T-cell (primary cell): Measurements from ENCODE around the gene RNF25. TPM values are rescaled to one million over a fixed set of nuclear protein-coding genes. Genes with fewer than 3 reads are reported as not detected.

Source experiments
- ATAC-seq, 4 experiments: fragments of 200-7000 bp in 3 of 4; fragments of 150-1000 bp in 1 of 4; cut with Tn5 transposase; replicated peaks in 1 of 4; 1 replicate in 3 of 4; 2 replicates in 1 of 4; pipeline ENCODE4 v1.10.0; 2021; ENCODE audit warnings: moderate library complexity in 3 of 4, mild to moderate bottlenecking in 2 of 4, moderate number of reproducible peaks in 1 of 4
- CTCF ChIA-PET, 2 donors: fragments of 300-600 bp; sonication (Branson Sonifier 250); formaldehyde crosslinking; loops; one replicate each; lab custom pipeline; 2022; ENCODE audit warnings: antibody characterized with exemption in 2 of 2; lab: Charles Lee
- POLR2A ChIA-PET, 2 donors: fragments of 300-600 bp; sonication (Branson Sonifier 250); formaldehyde crosslinking; loops; one replicate each; lab custom pipeline; 2022; ENCODE audit warnings: antibody characterized with exemption in 2 of 2; lab: Charles Lee
- DNase-seq, 35 experiments: peaks; one replicate each; pipeline versions ENCODE4 v3.0.0 to v3.0.0-alpha.2; 2013 to 2023
- H3K27ac ChIP-seq: one replicate; pipeline ENCODE4 v1.5.1; 2013; ENCODE audit warnings: low read length
- H3K27me3 ChIP-seq, 2 experiments: replicated peaks in 1 of 2; 1 replicate in 1 of 2; 2 replicates in 1 of 2; pipeline versions ENCODE4 v1.6.1 to v1.7.0; 2013; ENCODE audit warnings: low read length in 1 of 2, mixed read lengths in 1 of 2; ENCODE audit not compliant: control insufficient read depth in 2 of 2, insufficient read depth in 2 of 2; ENCODE audit errors: extremely low read depth in 1 of 2
- H3K36me3 ChIP-seq, 2 donors: 1 replicate in 1 of 2; 2 replicates in 1 of 2; pipeline versions ENCODE4 v1.6.1 to v1.7.0; 2013; ENCODE audit warnings: low read length in 1 of 2; ENCODE audit not compliant: control insufficient read depth in 2 of 2, insufficient read depth in 1 of 2; ENCODE audit errors: extremely low read depth in 1 of 2
- H3K4me1 ChIP-seq, 2 experiments: 1 replicate in 1 of 2; 2 replicates in 1 of 2; pipeline versions ENCODE4 v1.6.1 to v1.7.0; 2013; ENCODE audit warnings: low read length in 2 of 2, mixed read lengths in 1 of 2; ENCODE audit not compliant: insufficient read depth in 2 of 2, control insufficient read depth in 1 of 2; ENCODE audit errors: extremely low read depth in 1 of 2
- H3K4me3 ChIP-seq, 2 donors: 1 replicate in 1 of 2; 2 replicates in 1 of 2; pipeline versions ENCODE4 v1.5.1 to v1.7.0; 2013; ENCODE audit warnings: mild to moderate bottlenecking in 2 of 2, low read length in 1 of 2, moderate library complexity in 1 of 2; ENCODE audit not compliant: control insufficient read depth in 1 of 2; ENCODE audit errors: extremely low read depth in 1 of 2
- H3K9me3 ChIP-seq: 2 replicates; pipeline ENCODE4 v1.7.0; 2013
- H3K27ac Mint-ChIP-seq, 2 donors: one replicate each; pipeline ENCODE4 v1.8.0; 2020 to 2021; ENCODE audit warnings: mild to moderate bottlenecking in 2 of 2, mixed read lengths in 2 of 2
- H3K27me3 Mint-ChIP-seq, 2 donors: one replicate each; pipeline ENCODE4 v1.8.0; 2021 to 2022; ENCODE audit warnings: mixed read lengths in 2 of 2
- H3K36me3 Mint-ChIP-seq: one replicate; pipeline ENCODE4 v1.8.0; 2021; ENCODE audit warnings: mixed read lengths
- H3K4me1 Mint-ChIP-seq, 3 donors: one replicate each; pipeline ENCODE4 v1.8.0; 2020 to 2022; ENCODE audit warnings: mixed read lengths in 3 of 3, mild to moderate bottlenecking in 1 of 3
- H3K4me3 Mint-ChIP-seq, 3 donors: one replicate each; pipeline ENCODE4 v1.8.0; 2020 to 2022; ENCODE audit warnings: mild to moderate bottlenecking in 3 of 3, mixed read lengths in 3 of 3, moderate library complexity in 3 of 3
- H3K9me3 Mint-ChIP-seq, 3 donors: one replicate each; pipeline ENCODE4 v1.8.0; 2020 to 2022; ENCODE audit warnings: mixed read lengths in 3 of 3
- WGBS: methylation state at CpG from one replicate; pipeline ENCODE4 v1.1.5; 2013; ENCODE audit warnings: missing lambda C conversion rate; ENCODE audit not compliant: insufficient coverage; 5-methylcytosine and 5-hydroxymethylcytosine counted together
- total RNA-seq, 35 experiments: library from RNA in 6 of 35; stranded (reverse) in 6 of 35; fragments of 120-200 nt in 1 of 35; gene quantifications; one replicate each; pipeline versions ENCODE4 v1.2.1 to v1.2.4 and lab custom pipeline; 2013 to 2026

The RNF25 gene
- total RNA-seq, 5 donors from 2014 or later (not counting 1 experiment from before 2014, with no cell fraction given) = 15.6 to 33.1 (median 29.0) TPM

DNA sequence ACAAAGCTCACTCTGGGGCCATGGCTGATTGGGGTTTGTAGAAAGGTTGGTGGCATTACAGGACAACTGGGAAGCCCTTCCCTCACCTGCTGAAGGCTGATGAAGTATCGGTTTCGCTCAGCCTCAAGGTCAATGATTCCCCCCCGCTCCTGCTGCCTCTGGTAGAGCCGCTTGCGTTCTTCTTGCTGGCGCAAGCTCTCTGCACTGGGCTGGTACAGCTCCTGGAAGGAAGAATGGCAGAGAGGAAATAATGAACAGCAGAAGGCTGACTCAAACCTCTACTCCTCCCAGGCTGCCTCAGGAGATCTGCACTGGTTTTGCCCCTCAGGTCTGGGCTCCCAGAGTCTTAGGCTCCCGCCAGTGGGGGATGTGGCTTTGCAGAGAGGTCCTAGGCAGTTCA, 7.1 kb downstream of the RNF25 start:
- POLR2A ChIA-PET = interaction anchor here in 1 of 2 donors (0.7 kb wide), 1 partner anchor 435 kb away, joined by 3 read pairs; no protein-coding TSS in a partner anchor
- H3K9me3 ChIP-seq = no peaks in the 10 kb centered on the region
- Mint-ChIP-seq H3K4me3 (no peak overlapping the region), H3K36me3 (peaks cover 57% of the 10 kb centered on the region), H3K27ac (no peak overlapping the region), H3K27me3 (no peaks in the 10 kb centered on the region), H3K9me3 (no peaks in the 10 kb centered on the region), H3K4me1 (peaks cover 8 to 14% (median 11%) of the 10 kb centered on the region in 3 donors)
- H3K4me3 ChIP-seq = no peak overlapping the region
- peaks cover 12 to 67% of the 10 kb centered on the region in 2 donors for H3K36me3 ChIP-seq
- H3K27me3 ChIP-seq = no peaks in the 10 kb centered on the region
- DNase-seq = no peak
- no peak for ATAC-seq
- CTCF ChIA-PET = interaction anchor here in 1 of 2 donors (0.6 kb wide), 1 partner anchor 656 kb away, joined by 3 read pairs; no protein-coding TSS in a partner anchor
- no peak overlapping the region for H3K27ac ChIP-seq
- H3K4me1 ChIP-seq = peaks cover 2 to 6% of the 10 kb centered on the region in 2 experiments
- no CpG with 5 or more reads among the region's 7 CpGs for WGBS

DNA sequence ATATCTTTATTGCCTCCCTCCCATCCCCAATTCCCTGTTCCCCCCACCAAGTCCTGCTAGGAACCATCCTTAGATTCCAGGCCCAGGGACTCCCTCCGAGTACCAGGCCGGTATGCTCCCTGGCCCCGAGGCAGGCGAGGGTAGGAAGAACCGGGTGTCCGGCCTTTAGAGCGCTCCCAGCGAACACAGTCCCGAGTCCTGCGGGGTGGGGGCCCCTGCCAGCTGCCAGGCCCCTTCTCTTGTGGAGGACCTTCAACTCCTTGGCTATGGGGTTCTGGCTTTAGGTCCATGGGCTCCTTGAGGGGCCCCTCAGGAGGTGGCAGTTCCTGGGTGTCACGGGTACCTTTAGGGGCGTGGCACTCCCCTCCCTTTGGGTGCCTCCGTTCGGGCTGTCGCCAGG, 7.9 kb downstream of the RNF25 start:
- Mint-ChIP-seq H3K27ac (no peak overlapping the region), H3K9me3 (no peaks in the 10 kb centered on the region), H3K4me3 (no peak overlapping the region), H3K4me1 (peaks cover 13 to 15% (median 14%) of the 10 kb centered on the region in 3 donors), H3K27me3 (no peaks in the 10 kb centered on the region), H3K36me3 (peaks cover 57% of the 10 kb centered on the region)
- ChIA-PET CTCF (interaction anchor here in 1 of 2 donors (0.6 kb wide), 1 partner anchor 657 kb away, joined by 3 read pairs; no protein-coding TSS in a partner anchor), POLR2A (no interaction called here)
- no peaks in the 10 kb centered on the region for H3K27me3 ChIP-seq
- WGBS = 97% methylated on average over 15 of the region's 15 CpGs
- H3K4me3 ChIP-seq = no peak overlapping the region
- peaks cover 2 to 8% of the 10 kb centered on the region in 2 experiments for H3K4me1 ChIP-seq
- DNase-seq (no peak), ATAC-seq (no peak)
- no peak overlapping the region for H3K27ac ChIP-seq
- no peaks in the 10 kb centered on the region for H3K9me3 ChIP-seq
- H3K36me3 ChIP-seq = peaks cover 12 to 60% of the 10 kb centered on the region in 2 donors

DNA sequence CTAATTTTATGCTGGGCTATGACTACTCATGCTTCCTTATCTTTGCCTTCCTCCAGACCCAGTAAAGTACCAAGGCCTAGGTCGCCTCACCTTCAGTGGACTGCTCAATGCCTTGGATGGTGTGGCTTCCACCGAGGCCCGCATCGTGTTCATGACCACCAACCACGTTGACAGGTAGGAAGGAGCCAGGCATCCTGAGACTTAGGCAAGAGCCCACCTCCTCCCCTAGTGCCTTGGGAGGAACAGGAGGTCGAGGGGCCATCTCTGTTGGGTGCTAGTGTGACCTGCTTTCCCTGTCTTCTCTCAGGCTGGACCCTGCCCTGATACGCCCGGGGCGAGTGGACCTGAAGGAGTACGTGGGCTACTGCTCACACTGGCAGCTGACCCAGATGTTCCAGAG, 9.0 kb downstream of the RNF25 start:
- H3K36me3 ChIP-seq = peaks cover 12 to 50% of the 10 kb centered on the region in 2 donors
- H3K27ac ChIP-seq = no peak overlapping the region
- H3K36me3 Mint-ChIP-seq = peaks cover 52% of the 10 kb centered on the region
- ChIA-PET CTCF (no interaction called here), POLR2A (no interaction called here)
- no peaks in the 10 kb centered on the region for H3K27me3 Mint-ChIP-seq
- H3K9me3 Mint-ChIP-seq = no peaks in the 10 kb centered on the region
- H3K4me3 Mint-ChIP-seq = no peak overlapping the region
- no peak for ATAC-seq
- H3K4me1 Mint-ChIP-seq = peaks cover 23 to 25% (median 24%) of the 10 kb centered on the region in 3 donors
- no peak overlapping the region for H3K27ac Mint-ChIP-seq
- H3K4me3 ChIP-seq = no peak overlapping the region
- no peaks in the 10 kb centered on the region for H3K9me3 ChIP-seq
- H3K27me3 ChIP-seq = no peaks in the 10 kb centered on the region
- DNase-seq = no peak
- peaks cover 2 to 18% of the 10 kb centered on the region in 2 experiments for H3K4me1 ChIP-seq
- 95% methylated on average over 5 of the region's 10 CpGs for WGBS

DNA sequence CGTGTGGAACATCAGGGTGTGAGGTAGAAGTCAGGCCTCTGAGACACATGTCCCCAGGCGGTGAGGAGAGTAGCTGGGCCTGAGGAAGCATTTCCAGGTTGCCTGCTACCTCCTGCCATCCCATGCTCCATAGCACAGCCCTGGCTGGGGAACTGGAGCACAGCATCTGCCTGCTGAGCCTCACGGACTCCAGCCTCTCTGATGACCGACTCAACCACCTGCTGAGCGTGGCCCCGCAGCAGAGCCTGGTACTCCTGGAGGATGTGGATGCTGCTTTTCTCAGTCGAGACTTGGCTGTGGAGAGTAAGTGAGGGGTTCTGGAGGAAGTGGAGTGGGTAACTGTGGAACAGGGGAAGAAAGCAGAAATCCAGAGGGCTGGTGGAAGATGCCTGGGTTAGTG, 9.4 kb downstream of the RNF25 start:
- Histone ChIP-seq H3K4me1 (peaks cover 2 to 18% of the 10 kb centered on the region in 2 experiments), H3K36me3 (peaks cover 12 to 48% of the 10 kb centered on the region in 2 donors), H3K27ac (no peak overlapping the region), H3K4me3 (no peak overlapping the region), H3K27me3 (no peaks in the 10 kb centered on the region), H3K9me3 (no peaks in the 10 kb centered on the region)
- peaks cover 26 to 29% (median 28%) of the 10 kb centered on the region in 3 donors for H3K4me1 Mint-ChIP-seq
- POLR2A ChIA-PET = no interaction called here
- H3K27ac Mint-ChIP-seq = no peak overlapping the region
- H3K27me3 Mint-ChIP-seq = no peaks in the 10 kb centered on the region
- 93% methylated on average over 7 of the region's 7 CpGs for WGBS
- CTCF ChIA-PET = no interaction called here
- no peak overlapping the region for H3K4me3 Mint-ChIP-seq
- no peaks in the 10 kb centered on the region for H3K9me3 Mint-ChIP-seq
- DNase-seq (no peak), ATAC-seq (no peak)
- H3K36me3 Mint-ChIP-seq = peaks cover 51% of the 10 kb centered on the region

DNA sequence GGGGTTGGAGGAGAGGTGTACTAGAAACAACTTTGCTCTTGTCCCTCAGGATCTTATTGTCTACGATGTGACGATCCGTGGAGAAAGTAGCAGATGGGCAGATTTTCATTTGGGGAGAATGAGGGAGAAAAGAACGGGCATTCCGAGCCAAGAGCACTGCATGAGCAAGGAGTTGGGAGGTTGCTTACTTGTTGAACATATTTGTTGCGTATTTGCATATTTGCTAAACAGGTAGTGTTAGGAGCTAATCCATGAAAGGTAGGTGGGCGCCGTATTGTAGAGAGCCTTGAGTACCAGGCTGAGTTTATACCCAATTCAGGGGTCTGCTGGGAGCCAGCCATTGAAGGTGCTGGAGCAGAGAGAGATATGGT, 11.8 kb downstream of the RNF25 start:
- WGBS = 18% methylated on average over 8 of the region's 8 CpGs
- peak overlapping the region; percentile 31 for H3K27ac ChIP-seq
- H3K9me3 ChIP-seq = no peaks in the 10 kb centered on the region
- H3K9me3 Mint-ChIP-seq = no peaks in the 10 kb centered on the region
- POLR2A ChIA-PET = interaction anchor here (0.6 to 2.4 kb wide), 8 partner anchors 10 to 729 kb away, joined by 3 to 10 read pairs (median 3); partner anchors contain the start of genes RNF25 (in 1 of the 2), STK36 (in 1 of the 2) and USP37 (in 1 of the 2)
- no peak for DNase-seq
- peak overlapping the region; percentile 83 to 88 for H3K27ac Mint-ChIP-seq
- CTCF ChIA-PET = interaction anchor here (0.5 to 2.7 kb wide), 16 partner anchors 9 to 728 kb away, joined by 3 to 16 read pairs (median 6); partner anchors contain the start of genes DNPEP (in 1 of the 2), RNF25 (in 1 of the 2), STK36 (in 1 of the 2) and USP37 (in 1 of the 2)
- H3K4me1 Mint-ChIP-seq = peaks cover 33 to 34% (median 34%) of the 10 kb centered on the region in 3 donors
- ATAC-seq = no peak
- H3K36me3 Mint-ChIP-seq = peaks cover 42% of the 10 kb centered on the region
- peaks cover 2 to 18% of the 10 kb centered on the region in 2 experiments for H3K4me1 ChIP-seq
- H3K27me3 Mint-ChIP-seq = no peaks in the 10 kb centered on the region
- H3K27me3 ChIP-seq = no peaks in the 10 kb centered on the region
- peak overlapping the region; percentile 82 to 96 (median 91) for H3K4me3 Mint-ChIP-seq
- H3K36me3 ChIP-seq = peaks cover 7 to 44% of the 10 kb centered on the region in 2 donors
- peak overlapping the region; percentile 89 to 91 for H3K4me3 ChIP-seq

DNA sequence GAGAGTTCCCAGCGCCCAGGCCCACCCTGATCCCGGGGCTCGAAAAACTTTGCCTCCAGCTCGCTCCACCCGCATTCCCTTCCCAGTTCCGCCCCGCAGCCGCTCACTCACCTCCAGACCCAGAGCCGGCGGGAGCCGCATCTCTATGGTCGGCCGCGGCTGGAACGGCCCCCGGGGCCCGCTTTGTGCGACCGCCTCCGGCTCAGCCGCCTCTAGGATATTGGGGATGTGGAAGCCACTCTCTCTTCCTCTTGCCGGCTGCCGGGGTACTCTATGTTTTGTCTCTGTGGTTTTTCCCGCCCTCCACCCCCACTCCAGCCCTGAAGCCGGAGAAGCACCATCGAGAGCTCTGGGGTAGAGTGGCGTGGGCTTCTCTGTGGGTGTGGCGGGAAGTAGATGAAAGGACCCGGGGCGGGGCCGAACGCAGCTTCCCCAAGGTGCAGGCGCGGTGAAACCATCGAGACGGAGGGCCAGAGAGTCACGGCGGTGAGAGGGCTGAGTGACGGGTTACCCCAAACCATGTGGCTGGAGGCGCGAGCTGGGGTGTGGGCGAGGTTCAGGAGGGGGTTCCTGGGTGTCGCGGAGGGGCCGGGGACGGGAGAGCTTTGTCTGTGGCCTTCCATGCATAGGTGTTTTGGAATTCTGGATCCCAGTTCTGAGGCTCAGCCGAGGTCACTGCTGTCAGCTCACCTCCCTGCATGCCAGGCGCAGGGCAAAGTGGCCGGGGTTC, 12.4 kb downstream of the RNF25 start, which contains the start of the genes BCS1L and ZNF142:
BCS1L (plus strand) TSS at position 426 of the 730 bp plus-strand sequence. CDS start 1,305 bp downstream, outside the sequence.
ZNF142 (minus strand) TSS at position 366 of the 730 bp plus-strand sequence. CDS start 3,194 bp downstream, outside the sequence.
- ATAC-seq (peak; percentile 97 to 99 (median 98)), DNase-seq (peak; percentile 82 to 96 (median 90))
- CTCF ChIA-PET = interaction anchor here (0.5 to 2.7 kb wide), 19 partner anchors 11 to 729 kb away, joined by 3 to 16 read pairs (median 4); partner anchors contain the start of genes DNPEP (in 1 of the 2), RNF25 (in 1 of the 2), STK36 (in 1 of the 2) and USP37 (in 1 of the 2)
- 2% methylated on average over 25 of the region's 49 CpGs for WGBS
- peaks cover 2 to 44% of the 10 kb centered on the region in 2 donors for H3K36me3 ChIP-seq
- Mint-ChIP-seq H3K4me3 (peak within 1 kb of the TSS; percentile 82 to 96 (median 91)), H3K27ac (peak within 1 kb of the TSS; percentile 83 to 88), H3K4me1 (peaks cover 33 to 34% (median 34%) of the 10 kb centered on the region in 3 donors), H3K27me3 (no peaks in the 10 kb centered on the region), H3K9me3 (no peaks in the 10 kb centered on the region), H3K36me3 (peaks cover 37% of the 10 kb centered on the region)
- peak within 1 kb of the TSS; percentile 58 for H3K27ac ChIP-seq
- H3K4me3 ChIP-seq = peak within 1 kb of the TSS; percentile 89 to 91
- no peaks in the 10 kb centered on the region for H3K9me3 ChIP-seq
- H3K27me3 ChIP-seq = no peaks in the 10 kb centered on the region
- POLR2A ChIA-PET = interaction anchor here (0.6 to 2.4 kb wide), 6 partner anchors 12 to 730 kb away, joined by 3 to 10 read pairs (median 6); partner anchors contain the start of genes RNF25 (in 1 of the 2), STK36 (in 1 of the 2) and USP37 (in 1 of the 2)
- peaks cover 2 to 18% of the 10 kb centered on the region in 2 experiments for H3K4me1 ChIP-seq
